Esophagus squamous epithelium (tissue), 4 donors: Measurements from ENCODE around the gene ARHGAP4.

Source experiments
- CTCF ChIP-seq, 6 experiments: fragments of 450-650 bp in 4 of 6; fragments of 200-600 bp in 2 of 6; sonication (generic) in 2 of 6; IDR thresholded peaks; one replicate each; pipeline ENCODE4 v1.5.1; 2016 to 2019; ENCODE audit warnings: antibody characterized with exemption in 6 of 6, mild to moderate bottlenecking in 4 of 6, moderate library complexity in 4 of 6
- POLR2A ChIP-seq, 4 donors: fragments of 450-650 bp; IDR thresholded peaks; one replicate each; pipeline ENCODE4 v1.6.1; 2017; ENCODE audit warnings: antibody characterized with exemption in 4 of 4, mild to moderate bottlenecking in 4 of 4, moderate library complexity in 3 of 4

GRCh38 chrX:153883163-153883843 is 42.8 kb downstream of the ARHGAP4 start:
- TF ChIP-seq POLR2A (IDR thresholded peaks at IDR 0.05): no peak
- TF ChIP-seq CTCF (IDR thresholded peaks at IDR 0.05): no peak
